ENCODE data around the gene RTP2.

GRCh38 chr3:187706971-187707370, 4.6 kb upstream of the RTP2 start:
- no peak for TF ChIP-seq POLR2A (IDR thresholded peaks at IDR 0.05; ENCODE audit: low read depth, low read length)
- no peak for TF ChIP-seq EZH2 (IDR thresholded peaks at IDR 0.05; ENCODE audit: borderline replicate concordance, low read depth, low read length, severe bottlenecking)
- no peak for TF ChIP-seq CTCF (IDR thresholded peaks at IDR 0.05; ENCODE audit: extremely low read depth in 1 of 2, insufficient read depth in 1 of 2, low read depth in 1 of 2, low read length in 2 of 2)
- no peak for TF ChIP-seq GATA2 (IDR thresholded peaks at IDR 0.05; ENCODE audit: insufficient read depth, insufficient read length, low read depth, low read length)
- no peak for TF ChIP-seq MAX (IDR thresholded peaks at IDR 0.05; ENCODE audit: insufficient read depth, insufficient read length)
- no peak for TF ChIP-seq POLR2AphosphoS5 (IDR thresholded peaks at IDR 0.05; ENCODE audit: insufficient read depth, low read depth, low read length)
- no peak for TF ChIP-seq MYC (IDR thresholded peaks at IDR 0.05; ENCODE audit: low read depth, low read length)
- TF ChIP-seq FOS (IDR thresholded peaks at IDR 0.05; ENCODE audit: borderline replicate concordance, insufficient read depth, low read length) = no peak
- TF ChIP-seq JUN (IDR thresholded peaks at IDR 0.05; ENCODE audit: borderline replicate concordance, insufficient read depth, insufficient read length, low read depth) = no peak
